Measurements from ENCODE around the gene NSMCE1. TPM values are rescaled to one million over a fixed set of nuclear protein-coding genes. Genes with fewer than 3 reads are reported as not detected.

The NSMCE1 gene
- total and polyA plus RNA-seq, 2 of the 4 experiments (the other 2 are of a cell fraction): 47.5 to 120 TPM

GRCh38 chr16:27197004-27197403 is 71.6 kb downstream of the NSMCE1 start:
- BruUV-seq (replicated peaks): no TSS peak
- no peak overlapping the region for H4K8ac ChIP-seq (ENCODE audit: low read depth in 2 of 2, low read length in 2 of 2)
- dilution Hi-C loops (cut with HindIII; ENCODE audit: low sequenced_read_pairs, unreplicated experiment): no loop called here
- no peaks in the 10 kb centered on the region for H4K20me1 ChIP-seq (ENCODE audit: insufficient read depth, low read length)
- no peaks in the 10 kb centered on the region for H3K36me3 ChIP-seq (ENCODE audit: control insufficient read depth, insufficient read depth, low read length)
- H3K14ac ChIP-seq (replicated peaks; ENCODE audit: low read depth, low read length): no peak overlapping the region
- H2BK15ac ChIP-seq (ENCODE audit: low read depth, low read length): no peak overlapping the region
- no peak overlapping the region for H2AK5ac ChIP-seq (ENCODE audit: low read depth, low read length)
- peaks cover 20% of the 10 kb centered on the region for H3K27me3 ChIP-seq (ENCODE audit: control insufficient read depth, insufficient read depth, low read length)
- no peak overlapping the region for H3K4me2 ChIP-seq (ENCODE audit: low read depth, low read length)
- DNase-seq (no peak), ATAC-seq (ENCODE audit: low read depth) (no peak)
- intact Hi-C loops (cut with micrococcal nuclease): no loop called here
- H3K4me3 ChIP-seq (ENCODE audit: insufficient read depth, low read depth, low read length): no peak overlapping the region
- H3K9ac ChIP-seq (ENCODE audit: low read depth, low read length): no peak overlapping the region
- H3K56ac ChIP-seq (ENCODE audit: extremely low read depth, insufficient read depth, low read length): no peak overlapping the region
- H4K91ac ChIP-seq (ENCODE audit: insufficient read depth, low read depth, low read length): no peak overlapping the region
- H3K27ac ChIP-seq (ENCODE audit: insufficient read depth, low read length): no peak overlapping the region
- no peaks in the 10 kb centered on the region for H3K9me1 ChIP-seq (ENCODE audit: insufficient read depth, low read length)
- H3K9me3 ChIP-seq (ENCODE audit: control insufficient read depth, insufficient read depth, low read length): no peaks in the 10 kb centered on the region
- no peak overlapping the region for H3K4ac ChIP-seq (ENCODE audit: low read depth, low read length)
- no peak overlapping the region for H2BK120ac ChIP-seq (ENCODE audit: low read depth, low read length)
- H2BK20ac ChIP-seq (ENCODE audit: low read depth, low read length): no peak overlapping the region
- TF ChIP-seq CHD1 (IDR thresholded peaks at IDR 0.05; ENCODE audit: low read depth, low read length) (no peak), RCOR1 (IDR thresholded peaks at IDR 0.05; ENCODE audit: insufficient replicate concordance, low read length) (no peak), CEBPB (IDR thresholded peaks at IDR 0.05; ENCODE audit: low read depth, low read length) (no peak), MXI1 (IDR thresholded peaks at IDR 0.05; ENCODE audit: borderline replicate concordance, low read depth, low read length) (no peak), RAD21 (IDR thresholded peaks at IDR 0.05; ENCODE audit: low read length) (no peak), NFE2L2 (IDR thresholded peaks at IDR 0.05; ENCODE audit: low read depth, low read length) (no peak), MAZ (IDR thresholded peaks at IDR 0.05; ENCODE audit: borderline replicate concordance, low read depth, low read length) (no peak)
- ChIA-PET CTCF (no interaction called here), POLR2A (ENCODE audit: unreplicated experiment) (no interaction called here)
- no peaks in the 10 kb centered on the region for H3K4me1 ChIP-seq (ENCODE audit: control insufficient read depth, insufficient read depth, low read length)
- H4K5ac ChIP-seq (ENCODE audit: low read depth, low read length): no peak overlapping the region
- H2BK5ac ChIP-seq (ENCODE audit: low read depth, low read length, poor library complexity, severe bottlenecking): no peak overlapping the region
- no peak overlapping the region for H3K18ac ChIP-seq (ENCODE audit: low read depth, low read length)
- H3K79me1 ChIP-seq (ENCODE audit: low read depth in 1 of 2, low read length in 2 of 2): no peaks in the 10 kb centered on the region
- in situ Hi-C loops (cut with MboI; ENCODE audit: low sequenced_read_pairs): no loop called here
- no peak overlapping the region for H2AFZ ChIP-seq (replicated peaks; ENCODE audit: low read length, poor library complexity)
- WGBS, 2 experiments (ENCODE audit: extremely low coverage in 2 of 2, insufficient read length in 1 of 2): 71% methylated on average over 4 of the region's 4 CpGs; no CpG with 5 or more reads in 1 of the 2 experiments
- no peak overlapping the region for H2AK9ac ChIP-seq (replicated peaks; ENCODE audit: low read depth, low read length, poor library complexity)
- no peak overlapping the region for H3K23ac ChIP-seq (ENCODE audit: low read depth, low read length)
